AG20443 (cell line): ENCODE results near the gene ADAMTS12.

Experiments
- DNase-seq: peaks from one replicate; pipeline ENCODE4 v3.0.0; 2012; ENCODE audit warnings: low spot score, mixed read lengths

Gene ADAMTS12

DNA sequence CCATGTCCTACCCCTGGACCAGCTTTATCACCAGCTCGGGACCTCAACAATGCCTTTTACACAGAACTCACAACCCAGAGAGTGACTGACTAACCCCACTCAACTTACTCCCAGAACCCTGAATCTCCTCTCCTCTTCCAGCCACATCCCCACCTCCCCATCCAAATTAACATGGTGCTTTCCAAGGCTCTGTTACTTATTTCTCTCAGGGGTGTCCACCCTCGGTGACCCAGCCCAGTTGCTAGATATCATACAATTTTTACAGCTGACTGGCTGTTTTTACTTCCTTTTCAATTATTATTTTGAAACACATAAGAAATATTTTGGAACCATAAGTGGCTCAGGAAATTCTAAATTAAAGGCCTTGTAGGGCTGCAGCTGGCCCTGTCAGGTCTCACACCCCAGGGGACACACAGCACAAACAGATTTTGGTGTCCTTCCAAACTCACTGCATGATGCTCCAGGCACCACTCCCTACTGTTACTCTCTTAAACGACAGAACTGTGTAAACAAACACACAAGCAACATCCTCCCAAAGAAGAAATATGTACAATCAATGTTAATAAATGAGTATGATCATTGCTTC is 180.6 kb downstream of the ADAMTS12 start:
- no peak for DNase-seq

GRCh38 chr5:33702867-33703266 is 188.9 kb downstream of the ADAMTS12 start:
- DNase-seq, result no peak

GRCh38 chr5:33701951-33702350 is 189.8 kb downstream of the ADAMTS12 start:
- no peak for DNase-seq

- DNase-seq, result peak; percentile 71
These were observed 190.5 kb downstream of the ADAMTS12 start for GRCh38 chr5:33701251-33701650.

- DNase-seq, result no peak
These were observed 195.4 kb downstream of the ADAMTS12 start for GRCh38 chr5:33696411-33696810.

GRCh38 chr5:33692980-33693379 is 198.8 kb downstream of the ADAMTS12 start:
- no peak for DNase-seq

- no peak for DNase-seq
These were observed 199.9 kb downstream of the ADAMTS12 start for GRCh38 chr5:33691856-33692255.

DNA sequence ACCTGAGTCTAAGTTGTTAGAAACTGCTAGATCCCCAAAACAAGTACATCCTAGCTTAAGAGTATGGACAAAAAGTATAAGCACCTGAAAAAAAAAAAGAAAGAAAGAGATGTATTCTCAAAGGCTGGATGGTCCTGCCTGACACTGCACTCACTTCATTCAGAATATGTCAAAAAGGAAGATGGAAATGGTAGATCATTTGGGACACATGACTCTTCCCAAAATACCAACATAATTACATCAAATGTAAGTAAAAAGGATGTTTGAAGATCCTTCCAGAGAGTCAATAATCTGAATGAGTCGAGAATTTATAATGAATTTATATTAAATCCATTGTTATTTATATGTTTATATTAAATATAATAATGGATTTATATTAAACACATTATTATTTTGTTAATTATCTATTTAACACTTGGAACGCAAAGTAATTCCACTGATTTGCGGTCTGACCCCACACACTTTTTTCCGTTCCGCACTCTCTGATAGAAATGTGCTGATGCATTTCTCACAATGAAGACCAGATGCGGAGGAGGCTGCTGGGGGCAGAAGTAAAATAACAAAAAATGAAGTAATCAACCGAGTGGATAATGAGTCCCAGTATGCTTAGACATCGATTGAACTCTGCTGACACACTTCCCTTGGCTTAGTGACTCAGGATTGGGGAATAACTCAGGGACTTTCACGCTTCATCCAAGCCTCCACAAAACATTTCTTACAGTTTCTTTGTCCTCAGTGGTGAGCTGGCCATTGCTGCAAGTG is 201.2 kb downstream of the ADAMTS12 start:
- DNase-seq, result peak; percentile 84

- DNase-seq, result no peak
These were observed 203.3 kb downstream of the ADAMTS12 start for GRCh38 chr5:33688526-33688925.

DNA sequence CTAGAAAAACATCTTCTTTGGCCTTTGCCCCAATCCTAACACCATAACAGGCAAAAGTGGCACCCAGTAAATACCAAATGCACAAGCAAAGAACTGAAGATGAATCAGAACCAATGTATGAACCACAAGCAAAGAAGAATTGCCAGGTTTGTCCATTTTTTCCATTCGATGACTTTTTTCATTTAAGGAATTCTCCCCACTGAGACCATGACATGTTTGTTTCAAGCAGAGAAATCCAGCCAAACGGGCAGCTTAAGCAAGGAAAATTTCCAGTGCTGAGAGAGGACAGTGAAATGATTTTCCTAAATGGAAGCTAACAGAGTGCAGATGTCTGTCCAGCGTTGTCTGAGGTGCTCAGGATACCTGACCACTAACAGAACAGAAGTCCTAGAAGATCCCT is 203.7 kb downstream of the ADAMTS12 start:
- peak; percentile 30 for DNase-seq

DNA sequence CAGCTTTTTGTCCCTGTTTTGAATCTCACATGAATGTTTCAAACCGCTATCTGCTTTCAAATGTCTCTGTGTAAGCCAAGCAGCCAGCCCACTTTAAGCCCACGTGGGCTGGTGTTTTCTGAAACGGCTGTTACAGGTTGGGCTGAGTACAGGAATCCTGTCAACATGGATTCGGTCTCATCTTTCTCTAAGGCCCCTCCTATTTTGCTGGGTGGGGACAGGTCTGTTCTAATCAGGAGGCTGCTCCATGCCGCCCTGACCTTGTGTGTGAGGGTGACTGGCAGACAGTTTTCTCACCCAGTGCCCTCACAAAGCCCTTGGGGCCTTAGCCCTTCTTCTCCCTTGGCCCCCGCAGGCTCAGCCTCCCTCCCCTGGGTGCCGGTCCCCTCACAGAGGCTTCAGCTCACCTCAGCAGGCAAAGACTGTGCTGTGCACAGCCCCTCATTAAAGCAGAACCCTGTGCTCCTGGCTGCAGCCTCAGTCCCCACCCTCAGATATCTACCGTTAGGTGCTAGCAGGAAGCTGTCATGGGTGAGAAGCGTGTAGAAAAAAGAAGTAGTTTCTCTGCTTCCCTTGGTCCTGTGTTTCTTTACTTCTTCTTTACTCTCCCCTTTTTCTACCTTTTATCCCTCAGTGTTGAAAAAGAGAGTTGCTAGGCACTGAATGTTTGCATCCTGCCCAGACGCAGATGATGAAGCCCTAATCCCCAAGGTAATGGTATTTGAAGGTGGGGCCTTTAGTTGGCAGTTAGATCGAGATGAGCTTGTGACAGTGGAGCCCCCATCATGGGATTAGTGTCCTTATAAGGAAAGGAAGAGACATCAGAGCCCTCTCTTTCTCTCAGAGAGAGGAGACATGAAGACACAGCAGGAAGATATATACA is 205.7 kb downstream of the ADAMTS12 start:
- DNase-seq, result no peak

DNA sequence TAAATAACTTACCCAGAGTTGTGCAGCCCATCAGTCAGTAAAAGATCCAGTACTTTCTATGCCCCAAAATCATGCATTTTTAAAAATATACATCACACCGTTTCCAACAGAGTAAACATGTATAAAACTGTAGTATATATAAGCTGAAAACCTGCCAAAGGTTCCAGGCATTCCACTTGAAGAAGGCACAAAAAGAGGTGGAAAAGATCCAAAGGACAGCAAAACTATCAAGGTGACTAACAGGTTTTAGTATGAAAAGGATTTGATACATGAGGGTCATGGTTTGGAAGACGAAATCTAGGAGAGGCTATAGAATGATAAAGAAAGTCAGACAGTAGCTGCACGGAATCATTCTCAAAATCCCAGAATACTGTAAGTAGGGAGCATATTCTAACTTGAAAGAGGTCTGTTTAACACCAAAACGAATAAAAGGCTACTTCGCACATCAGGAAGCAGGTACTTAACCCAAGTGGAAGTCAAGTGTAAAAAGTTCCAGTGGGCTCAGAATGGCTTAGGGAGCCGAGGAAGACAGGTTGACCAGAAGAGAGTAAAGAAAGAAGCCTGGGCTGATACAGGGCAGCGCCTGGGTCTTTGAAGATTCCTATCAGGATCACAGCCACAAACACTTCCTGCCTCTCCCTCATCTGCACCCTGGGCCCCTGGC is 207.2 kb downstream of the ADAMTS12 start:
- DNase-seq, result no peak

DNA sequence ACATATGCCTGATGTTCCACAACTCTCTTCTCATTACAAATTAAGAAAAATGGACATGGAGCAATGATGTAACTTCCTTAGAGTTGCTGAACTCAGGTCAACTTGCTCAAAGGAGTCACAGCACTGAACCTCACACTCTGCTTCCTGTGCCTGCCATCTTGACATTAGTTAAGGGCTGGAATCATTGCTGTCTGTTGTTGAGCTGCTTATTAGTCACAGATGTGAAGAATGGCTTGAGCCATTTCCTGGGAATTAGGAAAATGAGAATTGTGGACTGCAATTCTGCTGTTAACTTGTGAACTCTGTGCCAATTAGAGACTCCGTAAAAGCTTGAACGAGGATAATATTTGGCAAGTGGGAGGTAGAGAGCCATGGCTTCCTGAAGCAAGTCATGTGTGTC is 212.0 kb downstream of the ADAMTS12 start:
- peak; percentile 55 for DNase-seq

GRCh38 chr5:33675958-33676464 is 215.8 kb downstream of the ADAMTS12 start:
- no peak for DNase-seq

DNA sequence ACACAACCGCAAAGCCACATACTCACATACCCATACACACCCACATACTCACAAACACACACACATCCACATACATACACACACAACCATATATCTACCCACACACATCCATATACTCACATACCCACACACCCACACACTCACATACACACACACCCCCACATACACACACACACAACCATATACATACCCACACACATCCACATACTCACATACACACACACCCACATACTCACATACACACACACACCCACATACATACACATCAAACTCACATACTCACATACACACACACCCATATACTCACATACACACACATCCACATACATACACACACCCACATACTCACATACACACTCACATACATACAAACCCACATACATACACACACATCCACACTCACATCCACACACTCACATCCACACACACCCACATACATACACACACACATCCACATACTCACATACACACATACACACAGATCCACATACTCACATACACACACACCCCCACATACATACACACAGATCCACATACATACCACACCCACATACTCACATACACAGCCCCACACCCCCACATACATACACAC is 220.0 kb downstream of the ADAMTS12 start:
- no peak for DNase-seq

DNA sequence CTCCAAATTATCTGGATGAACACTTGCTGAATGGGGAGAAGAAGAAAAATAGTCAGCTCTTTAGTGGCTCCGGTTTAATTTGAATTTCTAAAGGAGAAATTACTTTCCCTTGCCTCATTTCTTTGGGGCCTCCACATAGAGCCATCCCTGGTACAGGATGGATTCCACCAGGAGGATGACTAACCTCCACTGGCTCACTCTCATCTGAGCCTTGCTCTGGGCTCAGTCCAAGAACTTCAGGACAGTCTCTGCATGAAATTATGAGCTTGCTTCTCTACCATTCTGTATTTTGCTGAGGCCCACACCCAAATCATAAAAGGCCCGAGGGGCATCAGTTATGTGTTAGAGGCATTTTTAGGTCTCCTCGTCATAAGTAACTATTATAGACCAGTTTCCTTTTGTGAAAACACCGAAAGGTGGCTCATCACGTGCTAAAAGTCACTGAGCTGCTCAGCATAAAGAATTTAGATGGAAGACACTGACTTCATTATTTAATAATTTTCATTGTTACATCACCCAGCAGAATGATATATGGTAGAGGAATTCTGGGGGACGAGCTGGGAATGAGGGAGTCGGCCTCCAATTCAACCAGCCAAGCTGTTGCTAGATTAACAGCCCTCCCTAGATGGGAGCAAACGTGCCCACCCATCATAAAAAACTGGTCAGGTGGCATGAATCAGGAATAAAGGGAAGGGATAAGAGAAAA is 228.9 kb downstream of the ADAMTS12 start:
- peak; percentile 62 for DNase-seq

DNA sequence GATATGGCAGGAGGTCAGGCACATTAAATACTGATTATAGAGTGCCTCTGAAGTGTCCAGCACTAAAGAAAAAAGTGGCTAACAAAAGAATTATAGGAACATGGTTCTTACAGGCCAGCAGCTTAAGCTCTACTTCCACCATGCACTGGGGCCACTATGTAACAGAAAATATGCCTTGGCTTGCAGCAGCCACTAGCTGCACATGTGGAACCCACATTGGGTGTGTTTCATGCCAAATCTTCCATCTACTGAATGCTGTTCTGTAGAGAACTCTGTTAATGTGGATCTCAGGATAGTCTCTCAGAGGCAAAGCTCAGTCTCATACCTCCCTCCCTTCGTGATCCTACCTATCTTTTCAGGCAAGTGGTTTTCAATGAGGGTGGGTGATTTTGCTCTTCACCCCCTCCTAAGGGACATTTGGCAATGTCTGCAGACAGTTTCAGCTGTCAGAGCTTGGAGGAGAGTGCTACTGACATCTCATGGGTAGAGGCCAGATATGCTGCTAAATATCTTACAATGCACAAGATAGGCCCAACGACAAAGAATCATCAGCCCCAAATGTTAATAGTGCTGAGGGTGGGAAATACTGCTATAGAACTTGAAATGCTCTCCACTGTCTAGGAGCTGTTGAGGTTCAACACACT is 232.1 kb downstream of the ADAMTS12 start:
- no peak for DNase-seq

DNA sequence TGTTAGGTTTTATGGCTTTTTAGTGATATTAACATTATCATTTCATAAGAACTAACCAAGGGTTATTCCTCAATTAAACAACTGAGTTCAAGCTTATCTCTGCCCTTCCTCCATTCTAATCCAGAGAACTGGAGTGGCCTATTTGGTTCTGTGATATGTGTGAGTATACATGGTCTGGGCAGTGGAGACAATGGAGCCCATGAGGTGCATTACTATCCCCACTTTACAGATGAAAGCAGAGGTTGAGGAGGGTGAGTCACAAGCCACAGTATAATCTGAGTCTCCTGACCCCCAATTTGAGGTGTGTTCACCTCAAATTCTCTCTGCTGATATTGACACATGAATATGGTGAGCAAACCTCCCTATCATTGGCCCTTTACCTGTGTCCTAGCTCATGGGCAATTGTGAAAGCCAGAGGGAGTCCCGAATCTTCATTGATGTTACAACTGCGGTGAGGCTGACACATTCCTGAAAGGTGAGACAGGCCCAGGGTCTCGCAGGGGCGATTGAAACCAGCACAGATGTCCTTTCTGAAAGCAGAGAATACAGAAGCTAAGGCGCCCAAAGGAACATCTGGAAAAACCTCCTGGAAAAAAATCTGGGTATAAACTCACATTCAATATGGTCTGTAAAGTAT is 233.9 kb downstream of the ADAMTS12 start:
- no peak for DNase-seq

GRCh38 chr5:33657176-33657575 is 234.6 kb downstream of the ADAMTS12 start:
- no peak for DNase-seq

GRCh38 chr5:33650911-33651310 is 240.9 kb downstream of the ADAMTS12 start:
- peak; percentile 20 for DNase-seq
